ENCODE measurements around the gene MAP3K21. TPM values are rescaled to one million over a fixed set of nuclear protein-coding genes. Genes with fewer than 3 reads are reported as not detected.

MAP3K21 gene
- total RNA-seq, 2 experiments from 2014 or later, result 1.9 to 2.2 TPM

- Mint-ChIP-seq H3K27ac (no peak overlapping the region), H3K27me3 (peaks cover 23% of the 10 kb centered on the region), H3K36me3 (peaks cover 1% of the 10 kb centered on the region), H3K9me3 (ENCODE audit: low read depth) (no peaks in the 10 kb centered on the region), H3K4me1 (peaks cover 8% of the 10 kb centered on the region), H3K4me3 (no peak overlapping the region)
- CTCF ChIA-PET, result interaction anchor here (0.9 kb wide), 1 partner anchor 26 kb away, joined by 3 read pairs; no protein-coding TSS in a partner anchor
- no peak for ATAC-seq
- no peak for DNase-seq
These were observed 5.6 kb downstream of the MAP3K21 start for GRCh38 chr1:233333086-233333485.

GRCh38 chr1:233334092-233334491 lies 6.6 kb downstream of the MAP3K21 start:
- Mint-ChIP-seq H3K4me3 (no peak overlapping the region), H3K9me3 (ENCODE audit: low read depth) (no peaks in the 10 kb centered on the region), H3K27me3 (peaks cover 28% of the 10 kb centered on the region), H3K4me1 (peaks cover 4% of the 10 kb centered on the region), H3K27ac (no peak overlapping the region), H3K36me3 (peaks cover 1% of the 10 kb centered on the region)
- DNase-seq (no peak), ATAC-seq (no peak)
- CTCF ChIA-PET, result interaction anchor here (1.1 kb wide), 1 partner anchor 17 kb away, joined by 3 read pairs; no protein-coding TSS in a partner anchor

- no peak overlapping the region for H3K4me3 Mint-ChIP-seq
- ATAC-seq, result no peak
- DNase-seq, result no peak
- H3K27ac Mint-ChIP-seq, result no peak overlapping the region
- H3K27me3 Mint-ChIP-seq, result peaks cover 32% of the 10 kb centered on the region
- peaks cover 1% of the 10 kb centered on the region for H3K36me3 Mint-ChIP-seq
- CTCF ChIA-PET, result no interaction called here
- peaks cover 5% of the 10 kb centered on the region for H3K4me1 Mint-ChIP-seq
- no peaks in the 10 kb centered on the region for H3K9me3 Mint-ChIP-seq (ENCODE audit: low read depth)
These were observed 9.3 kb downstream of the MAP3K21 start for GRCh38 chr1:233336554-233337456.

GRCh38 chr1:233337505-233337904 lies 10.0 kb downstream of the MAP3K21 start:
- H3K4me3 Mint-ChIP-seq, result no peak overlapping the region
- no peak for DNase-seq
- CTCF ChIA-PET, result no interaction called here
- peaks cover 5% of the 10 kb centered on the region for H3K4me1 Mint-ChIP-seq
- H3K27ac Mint-ChIP-seq, result no peak overlapping the region
- H3K27me3 Mint-ChIP-seq, result peaks cover 37% of the 10 kb centered on the region
- H3K9me3 Mint-ChIP-seq (ENCODE audit: low read depth), result no peaks in the 10 kb centered on the region
- ATAC-seq, result no peak
- no peaks in the 10 kb centered on the region for H3K36me3 Mint-ChIP-seq

- ATAC-seq (no peak), DNase-seq (no peak)
- Mint-ChIP-seq H3K9me3 (ENCODE audit: low read depth) (no peaks in the 10 kb centered on the region), H3K27me3 (peaks cover 39% of the 10 kb centered on the region), H3K4me1 (peaks cover 5% of the 10 kb centered on the region), H3K4me3 (no peak overlapping the region), H3K36me3 (no peaks in the 10 kb centered on the region), H3K27ac (no peak overlapping the region)
- CTCF ChIA-PET, result no interaction called here
These were observed 10.6 kb downstream of the MAP3K21 start for GRCh38 chr1:233338102-233338501.

- Mint-ChIP-seq H3K9me3 (ENCODE audit: low read depth) (no peaks in the 10 kb centered on the region), H3K36me3 (peaks cover 2% of the 10 kb centered on the region)
These were observed 12.6 kb downstream of the MAP3K21 start for GRCh38 chr1:233340031-233340555.

GRCh38 chr1:233340966-233341516 lies 13.5 kb downstream of the MAP3K21 start:
- DNase-seq, result no peak
- peaks cover 2% of the 10 kb centered on the region for H3K36me3 Mint-ChIP-seq
- peaks cover 7% of the 10 kb centered on the region for H3K4me1 Mint-ChIP-seq
- H3K4me3 Mint-ChIP-seq, result no peak overlapping the region
- no peaks in the 10 kb centered on the region for H3K9me3 Mint-ChIP-seq (ENCODE audit: low read depth)
- no peak for ATAC-seq
- peaks cover 38% of the 10 kb centered on the region for H3K27me3 Mint-ChIP-seq
- no peak overlapping the region for H3K27ac Mint-ChIP-seq
- CTCF ChIA-PET, result no interaction called here

More at GRCh38 chr1:233340031-233340555, 12.6 kb downstream of the MAP3K21 start:
- CTCF ChIA-PET, result interaction anchor here (0.7 kb wide), 1 partner anchor 37 kb away, joined by 3 read pairs; no protein-coding TSS in a partner anchor
- DNase-seq (no peak), ATAC-seq (no peak)
- H3K27me3 Mint-ChIP-seq, result peaks cover 38% of the 10 kb centered on the region
- no peak overlapping the region for H3K4me3 Mint-ChIP-seq
- H3K4me1 Mint-ChIP-seq, result peaks cover 7% of the 10 kb centered on the region
- H3K27ac Mint-ChIP-seq, result no peak overlapping the region

- Mint-ChIP-seq H3K4me1 (peaks cover 8% of the 10 kb centered on the region), H3K27ac (no peak overlapping the region), H3K27me3 (peaks cover 31% of the 10 kb centered on the region), H3K4me3 (no peak overlapping the region), H3K36me3 (peaks cover 2% of the 10 kb centered on the region), H3K9me3 (ENCODE audit: low read depth) (no peaks in the 10 kb centered on the region)
- ATAC-seq (no peak), DNase-seq (no peak)
- CTCF ChIA-PET, result interaction anchor here (0.6 kb wide), 1 partner anchor 12 kb away, joined by 3 read pairs; no protein-coding TSS in a partner anchor
These were observed 14.6 kb downstream of the MAP3K21 start for GRCh38 chr1:233342086-233342485.

- Mint-ChIP-seq H3K9me3 (ENCODE audit: low read depth) (no peaks in the 10 kb centered on the region), H3K36me3 (peaks cover 2% of the 10 kb centered on the region)
- CTCF ChIA-PET, result no interaction called here
These were observed 15.7 kb downstream of the MAP3K21 start for GRCh38 chr1:233343262-233343661.

GRCh38 chr1:233347338-233347737 lies 19.8 kb downstream of the MAP3K21 start:
- peaks cover 5% of the 10 kb centered on the region for H3K27me3 Mint-ChIP-seq
- H3K4me3 Mint-ChIP-seq, result no peak overlapping the region
- peaks cover 3% of the 10 kb centered on the region for H3K36me3 Mint-ChIP-seq
- ATAC-seq (no peak), DNase-seq (no peak)
- H3K27ac Mint-ChIP-seq, result no peak overlapping the region
- no peaks in the 10 kb centered on the region for H3K9me3 Mint-ChIP-seq (ENCODE audit: low read depth)
- CTCF ChIA-PET, result no interaction called here
- peaks cover 3% of the 10 kb centered on the region for H3K4me1 Mint-ChIP-seq

More at GRCh38 chr1:233343262-233343661, 15.7 kb downstream of the MAP3K21 start:
- ATAC-seq, result no peak
- H3K4me3 Mint-ChIP-seq, result no peak overlapping the region
- peaks cover 8% of the 10 kb centered on the region for H3K4me1 Mint-ChIP-seq
- H3K27me3 Mint-ChIP-seq, result peaks cover 25% of the 10 kb centered on the region
- DNase-seq, result no peak
- H3K27ac Mint-ChIP-seq, result no peak overlapping the region

- Mint-ChIP-seq H3K36me3 (peaks cover 2% of the 10 kb centered on the region), H3K27me3 (no peaks in the 10 kb centered on the region), H3K4me1 (peaks cover 3% of the 10 kb centered on the region), H3K4me3 (no peak overlapping the region), H3K9me3 (ENCODE audit: low read depth) (no peaks in the 10 kb centered on the region), H3K27ac (no peak overlapping the region)
- no peak for DNase-seq
- CTCF ChIA-PET, result no interaction called here
- ATAC-seq, result no peak
These were observed 21.6 kb downstream of the MAP3K21 start for GRCh38 chr1:233349137-233349536.

GRCh38 chr1:233354983-233355382 lies 27.5 kb downstream of the MAP3K21 start:
- Mint-ChIP-seq H3K36me3 (peaks cover 6% of the 10 kb centered on the region), H3K4me1 (peaks cover 29% of the 10 kb centered on the region), H3K4me3 (no peak overlapping the region), H3K9me3 (ENCODE audit: low read depth) (no peaks in the 10 kb centered on the region), H3K27ac (no peak overlapping the region), H3K27me3 (no peaks in the 10 kb centered on the region)
- CTCF ChIA-PET, result no interaction called here
- no peak for ATAC-seq
- no peak for DNase-seq

GRCh38 chr1:233355841-233356704 lies 28.5 kb downstream of the MAP3K21 start:
- no peaks in the 10 kb centered on the region for H3K9me3 Mint-ChIP-seq (ENCODE audit: low read depth)
- CTCF ChIA-PET, result interaction anchor here (1.3 kb wide), 1 partner anchor 9 kb away, joined by 3 read pairs; no protein-coding TSS in a partner anchor
- no peaks in the 10 kb centered on the region for H3K27me3 Mint-ChIP-seq
- H3K4me1 Mint-ChIP-seq, result peaks cover 29% of the 10 kb centered on the region
- H3K36me3 Mint-ChIP-seq, result peaks cover 6% of the 10 kb centered on the region
- ATAC-seq (peak; percentile 69), DNase-seq (peak; percentile 51)
- H3K27ac Mint-ChIP-seq, result peak overlapping the region; percentile 38
- H3K4me3 Mint-ChIP-seq, result no peak overlapping the region

All from activated CD8-positive, alpha-beta memory T cell treated with anti-CD3 and anti-CD28 coated beads, Interleukin-2, amount 10 ng/mL, durations not matched to agents 7 days and 5 days (primary cell).